HG02759 (cell line): Measurements from ENCODE around the gene TMUB2.

Source experiments
- ATAC-seq: cut with Tn5 transposase; IDR thresholded peaks from one replicate; pipeline ENCODE4 v1.9.1; 2021; ENCODE audit warnings: mild to moderate bottlenecking, moderate library complexity; ENCODE audit not compliant: unreplicated experiment

Gene TMUB2

GRCh38 chr17:44176671-44177501, 9.9 kb upstream of the TMUB2 start:
- ATAC-seq, result no peak

GRCh38 chr17:44177640-44178039, 9.1 kb upstream of the TMUB2 start:
- no peak for ATAC-seq

GRCh38 chr17:44178133-44178532, 8.6 kb upstream of the TMUB2 start:
- ATAC-seq, result no peak

GRCh38 chr17:44183024-44183423, 3.7 kb upstream of the TMUB2 start:
- ATAC-seq, result no peak

- no peak for ATAC-seq
These were observed 2.5 kb upstream of the TMUB2 start for GRCh38 chr17:44184212-44184810.

GRCh38 chr17:44187131-44187899, 543 bp downstream of the TMUB2 start:
- ATAC-seq, result peak; percentile 49

- ATAC-seq, result no peak
These were observed 2.0 kb downstream of the TMUB2 start for GRCh38 chr17:44188576-44189403.

GRCh38 chr17:44190481-44190880, 3.7 kb downstream of the TMUB2 start:
- no peak for ATAC-seq

- ATAC-seq, result no peak
These were observed 4.6 kb downstream of the TMUB2 start for GRCh38 chr17:44191369-44191768.

GRCh38 chr17:44191941-44192496, 5.2 kb downstream of the TMUB2 start:
- ATAC-seq, result no peak

- ATAC-seq, result no peak
These were observed 6.0 kb downstream of the TMUB2 start for GRCh38 chr17:44192750-44193149.

- ATAC-seq, result no peak
These were observed 6.7 kb downstream of the TMUB2 start for GRCh38 chr17:44193326-44194084.

- ATAC-seq, result no peak
These were observed 10.3 kb downstream of the TMUB2 start for GRCh38 chr17:44197107-44197506.

GRCh38 chr17:44197980-44198720, 11.4 kb downstream of the TMUB2 start:
- no peak for ATAC-seq

- ATAC-seq, result peak; percentile 33
These were observed 12.2 kb downstream of the TMUB2 start for GRCh38 chr17:44198721-44199552.

- ATAC-seq, result peak; percentile 67
These were observed 13.0 kb downstream of the TMUB2 start, which contains the start of gene ATXN7L3 for GRCh38 chr17:44199553-44200477. Gene ATXN7L3, minus strand, starts transcription at chr17:44199884. Its CDS starts 1,814 bp downstream, at chr17:44198070.
